Measurements from ENCODE around the gene GALK2. TPM values are rescaled to one million over a fixed set of nuclear protein-coding genes. Genes with fewer than 3 reads are reported as not detected.
"Not testable (repeated sequence)": the region's sequence is repeated elsewhere in the genome, so short reads cannot be mapped to it uniquely, and the experiment has no call there.

Gene GALK2
- total and polyA plus RNA-seq, 2 of the 8 experiments (the other 6 are each of a cell fraction or from before 2014, with no cell fraction given): 8.7 to 16.1 TPM

GRCh38 chr15:49208102-49208501, 38.1 kb downstream of the GALK2 start:
- H3K9ac ChIP-seq (replicated peaks in 1 of 4; ENCODE audit: extremely low read depth in 1 of 4, low read depth in 3 of 4, low read length in 3 of 4); H3K23ac ChIP-seq (ENCODE audit: insufficient read length); H3K79me1 ChIP-seq (ENCODE audit: low read depth, low read length); H3K79me2 ChIP-seq (ENCODE audit: control insufficient read depth in 1 of 2, insufficient read depth in 2 of 2, low read length in 2 of 2); H3K23me2 ChIP-seq (ENCODE audit: low read depth, low read length); H2AK5ac ChIP-seq (ENCODE audit: low read depth, low read length); H3K56ac ChIP-seq (replicated peaks; ENCODE audit: insufficient read length, low read depth, low read length); H4K91ac ChIP-seq (replicated peaks; ENCODE audit: insufficient read length, low read length); H2BK20ac ChIP-seq (ENCODE audit: low read length); H3K27me3 ChIP-seq (replicated peaks in 1 of 4; ENCODE audit: control insufficient read depth in 3 of 4, extremely low read depth in 1 of 4, insufficient read depth in 3 of 4, low read length in 3 of 4); CTCF ChIA-PET (ENCODE audit: partially characterized antibody); POLR2A ChIA-PET (ENCODE audit: partially characterized antibody); H3K4ac ChIP-seq (replicated peaks; ENCODE audit: insufficient read length, low read depth, low read length); H2BK5ac ChIP-seq (ENCODE audit: low read depth, low read length); DNase-seq (ENCODE audit: low read depth in 1 of 2, low spot score in 2 of 2); H4K5ac ChIP-seq (ENCODE audit: insufficient read length, low read depth, low read length); H3K36me3 ChIP-seq (ENCODE audit: control insufficient read depth in 2 of 4, insufficient read depth in 4 of 4, low read length in 3 of 4); H2BK120ac ChIP-seq (replicated peaks; ENCODE audit: low read depth, low read length); H3K4me1 ChIP-seq (replicated peaks in 1 of 4; ENCODE audit: control insufficient read depth in 3 of 4, insufficient read depth in 4 of 4, low read length in 3 of 4); H3K27ac ChIP-seq (ENCODE audit: low read depth, low read length); H3K14ac ChIP-seq (ENCODE audit: insufficient read length); H3K4me2 ChIP-seq (ENCODE audit: insufficient read depth in 1 of 2, low read depth in 2 of 2, low read length in 2 of 2); H3K4me3 ChIP-seq (ENCODE audit: extremely low read depth in 1 of 4, insufficient read depth in 2 of 4, low read depth in 3 of 4, low read length in 4 of 4); FAIRE-seq; H4K8ac ChIP-seq (ENCODE audit: extremely low read depth, insufficient read depth, low read length); H3K18ac ChIP-seq (ENCODE audit: extremely low read depth, low read length); H2BK12ac ChIP-seq (ENCODE audit: low read depth, low read length); H2AFZ ChIP-seq (ENCODE audit: low read length); H4K20me1 ChIP-seq (replicated peaks in 1 of 2; ENCODE audit: control insufficient read depth in 1 of 2, insufficient read depth in 2 of 2, low read length in 2 of 2); H2BK15ac ChIP-seq (ENCODE audit: low read length): not testable (repeated sequence)
- peaks cover 0 to 13% of the 10 kb centered on the region in 2 experiments; a peak in 2 of 4 replicates for H3K9me3 ChIP-seq (ENCODE audit: insufficient read depth in 2 of 2, low read depth in 1 of 2, low read length in 1 of 2)

All from H1 (cell line).